NOMO-1 treated with DMSO at 0.1 percent for 48 hours (cell line): ENCODE measurements around the gene SERTAD2.

Experiments used
- DNase-seq: peaks from one replicate; lab custom pipeline; 2025; ENCODE audit not compliant: unreplicated experiment; lab: John Stamatoyannopoulos, UW

The SERTAD2 gene

GRCh38 chr2:64653109-64654062 lies at the start of gene SERTAD2:
Gene SERTAD2 (minus strand): TSS chr2:64653913. CDS start chr2:64636871, 17,042 bp downstream.
- DNase-seq: peak; percentile 80

DNA sequence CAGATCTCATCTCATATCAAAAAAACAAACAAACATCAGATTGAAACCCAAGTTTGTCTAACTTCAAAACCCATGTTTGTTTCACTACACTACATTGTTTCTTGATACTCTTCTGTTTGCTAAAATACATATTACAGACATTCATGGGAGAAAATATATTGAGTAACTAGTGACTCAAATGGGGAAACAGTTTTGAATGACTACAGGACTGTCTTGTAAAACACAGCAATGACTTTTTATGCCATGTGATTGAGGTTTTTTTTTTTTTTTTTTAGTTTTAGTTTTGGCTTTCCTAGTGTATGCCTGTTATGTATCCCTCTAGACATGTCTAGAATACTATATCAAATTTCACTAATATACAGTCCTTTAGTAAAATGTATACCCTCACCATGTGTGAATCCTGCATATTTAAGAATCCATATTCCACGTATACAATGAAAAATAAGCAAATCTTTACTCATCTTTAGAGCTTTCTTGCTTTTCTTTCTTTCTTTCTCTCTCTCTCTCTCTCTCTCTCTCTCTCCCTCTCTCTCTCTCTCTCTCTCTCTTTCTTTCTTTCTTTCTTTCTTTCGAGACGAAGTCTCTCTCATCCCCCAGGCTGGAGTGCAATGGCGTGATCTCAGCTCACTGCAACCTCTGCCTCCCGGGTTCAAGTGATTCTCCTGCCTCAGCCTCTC lies 46.6 kb upstream of the SERTAD2 start:
- DNase-seq: peak; percentile 64

DNA sequence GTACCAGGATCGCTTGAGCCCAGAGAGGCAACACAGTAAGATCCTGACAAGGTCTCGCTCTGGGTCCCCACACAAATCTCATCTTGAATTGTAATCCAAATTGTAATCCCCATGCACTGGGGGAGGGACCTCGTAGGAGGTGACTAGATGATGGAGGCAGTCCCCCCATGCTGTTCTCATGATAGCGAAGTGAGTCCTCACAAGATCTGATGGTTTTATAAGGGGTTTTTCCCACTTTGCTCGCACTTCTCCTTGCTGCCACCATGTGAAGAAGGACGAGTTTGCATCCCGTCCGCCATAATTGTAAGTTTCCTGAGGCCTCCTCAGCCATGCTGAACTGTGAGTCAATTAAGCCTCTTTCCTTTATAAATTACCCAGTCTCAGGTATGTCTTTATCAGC lies 46.0 kb upstream of the SERTAD2 start:
- DNase-seq: no peak

DNA sequence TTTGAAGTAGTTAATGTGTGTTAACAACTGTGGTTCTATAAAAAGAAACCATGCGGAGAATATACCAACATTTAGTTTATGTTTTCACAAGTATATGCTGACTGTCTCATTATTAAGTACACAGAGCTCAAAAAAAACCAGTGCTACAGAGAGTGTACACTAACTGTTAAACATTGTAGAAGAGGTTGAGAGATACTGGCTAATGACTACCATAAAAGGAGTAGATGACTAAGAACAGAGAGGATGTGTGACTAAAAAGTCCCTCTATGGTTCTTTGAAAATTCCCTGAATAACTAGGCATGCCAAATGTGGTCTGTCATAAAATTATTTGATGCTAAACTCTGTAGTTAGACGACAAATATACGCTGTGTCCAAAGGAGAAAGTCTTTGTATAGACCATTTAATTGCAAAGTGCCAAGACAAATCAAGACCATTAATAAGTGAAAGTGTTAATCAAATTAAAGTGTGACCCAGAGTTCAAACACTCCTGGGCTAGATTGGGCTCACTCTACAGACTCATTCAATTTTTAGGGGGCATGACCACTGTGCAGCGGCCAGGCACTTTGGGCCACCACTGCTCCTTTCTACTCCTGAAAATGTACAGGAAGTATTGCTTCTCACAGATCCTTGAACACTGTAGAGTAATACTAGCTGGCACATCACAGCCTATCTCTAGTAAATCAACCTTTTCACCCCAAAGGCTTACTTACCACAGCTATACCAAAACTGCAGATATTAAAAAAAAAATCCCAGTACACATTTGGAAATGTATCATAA lies 45.1 kb upstream of the SERTAD2 start:
- DNase-seq: no peak

- DNase-seq: no peak
Observed at GRCh38 chr2:64698177-64698643, 44.5 kb upstream of the SERTAD2 start.

DNA sequence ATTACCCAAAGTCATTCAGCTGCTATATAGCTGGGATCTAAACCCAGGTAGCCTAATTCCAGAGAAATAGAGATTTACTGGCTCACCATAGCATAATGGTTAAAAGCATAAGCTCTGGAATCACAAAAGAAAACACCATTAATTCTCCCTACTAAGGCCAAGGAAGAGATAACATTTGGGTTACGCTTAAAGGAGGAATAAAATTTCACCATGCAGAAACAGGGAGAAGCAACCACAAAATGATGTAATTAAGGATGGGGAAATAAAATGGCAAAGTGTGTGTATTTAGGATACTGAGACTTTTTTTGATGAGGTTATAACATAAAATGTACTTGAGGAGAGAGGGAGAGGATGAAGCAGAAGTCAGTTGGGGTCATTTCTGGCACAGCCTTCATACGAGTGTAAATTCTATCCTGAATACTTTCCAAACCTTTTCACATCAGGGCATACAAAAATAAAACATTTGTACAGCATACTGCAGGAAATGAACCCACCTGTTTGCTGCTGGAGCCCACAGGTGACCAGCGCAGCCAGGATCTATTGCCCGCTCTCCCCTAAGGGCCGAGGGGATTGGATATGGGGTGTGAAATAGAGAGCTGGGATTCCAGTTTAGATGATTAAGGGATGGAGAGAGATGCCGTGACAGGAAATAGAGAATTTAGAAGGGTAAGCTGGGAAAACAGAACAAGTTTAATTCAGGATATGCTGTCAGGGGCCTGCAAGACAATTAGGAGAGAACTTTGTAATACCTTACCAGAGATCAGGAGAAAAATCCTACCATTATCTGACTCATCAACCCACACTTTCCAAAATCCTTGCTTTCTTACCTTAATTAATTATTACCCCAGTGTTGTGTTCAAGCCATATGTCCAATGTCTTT lies 43.8 kb upstream of the SERTAD2 start:
- DNase-seq: no peak

DNA sequence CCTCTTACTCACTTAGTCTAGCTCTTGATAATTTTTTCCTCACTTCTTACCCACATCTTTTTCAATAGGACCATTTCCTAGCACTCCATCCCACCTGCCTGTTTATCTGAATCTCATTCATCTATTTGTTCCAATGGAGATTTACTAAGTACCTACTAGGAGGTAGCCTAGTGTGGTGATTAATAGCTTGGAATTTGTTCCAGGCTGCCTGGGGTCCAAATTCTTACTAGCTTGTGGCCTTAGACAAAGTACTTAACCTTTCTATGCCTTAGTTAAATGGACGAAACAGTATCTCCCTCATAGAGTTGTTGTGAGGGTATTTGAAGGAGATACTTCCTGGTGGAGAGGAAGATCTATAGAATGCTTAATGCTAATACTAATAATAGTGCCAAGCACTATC lies 42.9 kb upstream of the SERTAD2 start:
- no peak for DNase-seq

DNA sequence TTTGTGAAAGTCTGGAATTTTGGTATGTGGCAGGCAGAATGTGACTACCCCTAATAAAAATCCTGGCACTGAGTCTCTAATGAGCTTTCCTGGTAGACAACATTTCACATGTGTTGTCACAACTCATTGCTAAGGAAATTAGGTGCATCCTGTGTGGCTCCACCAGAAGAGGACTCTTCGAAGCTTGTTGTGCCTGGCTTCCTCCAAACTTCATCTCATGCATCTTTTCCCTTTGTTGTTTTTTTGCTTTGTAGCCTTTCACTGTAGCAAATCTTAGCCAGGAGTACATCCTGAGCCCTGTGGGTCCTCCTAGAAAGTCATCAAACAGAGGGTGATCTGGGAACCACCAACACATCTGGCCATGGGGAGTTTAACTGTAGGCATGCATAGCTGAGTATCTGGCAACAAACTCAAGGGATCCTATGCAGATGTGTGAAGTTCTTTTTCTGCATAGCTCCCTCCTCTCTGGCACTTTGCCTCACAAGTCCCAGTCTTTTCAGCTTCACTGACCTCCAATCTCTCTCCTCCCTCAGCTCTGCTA lies 42.1 kb upstream of the SERTAD2 start:
- DNase-seq: no peak

GRCh38 chr2:64692401-64692800 lies 38.7 kb upstream of the SERTAD2 start:
- DNase-seq: no peak

GRCh38 chr2:64688909-64689308 lies 35.2 kb upstream of the SERTAD2 start:
- no peak for DNase-seq

DNA sequence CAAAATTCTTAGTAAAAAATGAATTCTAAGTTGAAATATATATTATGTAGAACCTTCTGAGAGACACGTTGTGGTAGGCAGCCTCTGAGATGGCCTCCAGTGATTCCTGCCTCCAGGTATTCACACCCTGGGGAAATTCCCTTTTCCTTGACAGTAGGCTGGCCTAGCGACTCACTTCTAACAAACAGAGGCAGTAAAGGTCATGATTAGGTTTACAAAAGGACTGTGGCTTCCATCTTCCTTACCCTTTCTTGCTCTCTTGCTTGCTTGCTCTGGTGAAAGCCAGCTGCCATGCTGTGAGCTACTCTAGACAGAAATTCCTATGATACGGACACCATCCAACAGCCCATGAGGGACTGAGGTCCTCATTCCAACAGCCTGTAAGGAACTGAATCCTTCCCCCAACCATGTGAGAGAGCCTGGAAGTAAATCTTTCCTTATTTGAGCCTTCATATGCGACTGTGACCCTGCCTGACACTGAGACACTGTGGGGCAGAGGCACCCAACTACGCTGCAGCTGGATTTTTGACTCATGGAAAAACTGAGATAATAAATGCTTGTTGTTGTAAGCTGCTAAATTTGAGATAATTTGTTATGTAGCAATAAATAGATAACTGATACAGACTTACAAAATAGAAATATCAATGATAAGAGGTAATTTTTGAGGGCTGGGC lies 32.7 kb upstream of the SERTAD2 start:
- no peak for DNase-seq

DNA sequence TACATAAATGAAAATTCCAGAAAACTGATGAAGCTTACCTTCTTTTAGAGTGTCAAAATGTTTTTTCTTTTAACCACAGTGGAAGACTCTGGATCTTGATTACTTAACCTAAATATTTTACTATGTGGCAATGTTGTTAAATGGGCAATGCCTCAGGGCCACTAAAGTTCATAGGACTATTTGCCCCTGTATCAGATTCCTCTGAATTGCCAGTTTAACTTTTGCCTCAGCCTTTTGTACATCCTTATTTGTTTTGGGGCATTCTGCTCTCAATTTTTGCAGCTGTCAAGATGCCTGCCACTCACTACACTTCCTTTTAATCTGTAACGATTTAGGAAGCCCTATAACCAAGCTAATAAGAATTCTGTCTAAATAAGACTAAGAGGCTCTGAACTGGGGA lies 31.7 kb upstream of the SERTAD2 start:
- peak; percentile 81 for DNase-seq

GRCh38 chr2:64683771-64684510 lies 30.2 kb upstream of the SERTAD2 start:
- no peak for DNase-seq

GRCh38 chr2:64681479-64681967 lies 27.8 kb upstream of the SERTAD2 start:
- DNase-seq: peak; percentile 68

- no peak for DNase-seq
Observed at GRCh38 chr2:64679673-64680425, 26.1 kb upstream of the SERTAD2 start.

DNA sequence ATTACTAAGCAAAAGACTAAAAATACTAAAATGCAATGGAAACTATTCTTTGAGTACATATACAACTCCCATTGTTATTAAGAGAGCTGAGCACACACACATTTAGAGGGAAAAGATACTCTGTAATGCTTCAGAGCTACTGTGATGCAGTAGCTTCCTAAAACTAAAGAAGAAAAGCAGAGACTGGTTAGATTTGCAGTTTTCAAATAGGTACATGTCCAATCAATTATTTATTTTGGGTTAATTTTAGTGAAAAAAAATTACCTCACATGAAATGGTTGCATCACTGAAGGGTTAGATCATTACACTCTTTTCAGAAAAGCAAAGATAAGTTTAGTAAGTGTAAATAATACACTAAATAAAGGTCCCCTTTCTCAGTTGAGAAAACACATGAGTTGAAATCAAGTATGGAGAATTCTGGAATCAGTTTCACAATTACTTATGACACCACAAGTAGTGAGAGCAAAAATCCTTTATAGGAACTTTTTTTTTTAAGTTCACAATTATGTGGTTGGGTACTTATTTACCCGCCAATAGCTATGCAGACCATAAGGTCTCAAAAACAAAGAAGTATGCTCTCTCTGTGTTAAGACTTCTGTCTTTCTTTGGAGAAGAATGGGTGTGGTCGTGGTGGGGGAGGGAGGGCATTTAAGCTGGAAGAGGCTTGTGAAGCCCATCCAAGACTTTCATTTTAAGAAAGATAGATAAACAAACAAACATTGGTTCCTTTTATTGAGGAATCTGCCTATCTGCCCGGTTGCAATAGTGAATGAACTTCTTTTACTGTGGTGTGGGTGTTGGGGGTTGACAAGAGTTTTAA lies 25.3 kb upstream of the SERTAD2 start:
- peak; percentile 70 for DNase-seq

DNA sequence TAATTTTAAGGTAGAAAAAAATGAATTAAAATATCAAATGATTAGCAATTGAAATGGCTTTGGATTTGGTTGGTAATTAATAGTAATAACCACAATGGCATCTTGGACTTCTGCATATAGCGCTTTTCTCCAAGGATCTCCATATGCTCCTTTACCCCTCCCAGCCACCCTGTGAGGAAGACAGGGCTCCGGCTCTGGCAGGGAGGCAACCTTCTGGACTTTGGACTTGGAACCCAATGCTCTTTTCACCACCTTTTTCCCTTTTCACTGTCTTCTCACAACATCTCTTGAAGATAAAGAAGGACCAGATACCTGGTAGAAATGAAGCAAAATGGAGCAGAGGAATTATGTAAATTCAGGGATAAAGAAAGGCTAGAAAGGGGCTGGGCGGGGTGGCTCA lies 23.8 kb upstream of the SERTAD2 start:
- no peak for DNase-seq
